NCI-H2107 treated with DMSO at 0.1 percent for 48 hours (cell line): ENCODE results near the gene ITGA3.

Source experiments
- DNase-seq: peaks from one replicate; lab custom pipeline; 2025; ENCODE audit not compliant: unreplicated experiment; lab: John Stamatoyannopoulos, UW

ITGA3 gene

GRCh38 chr17:50123649-50124349 lies 67.9 kb downstream of the ITGA3 start:
- no peak for DNase-seq

GRCh38 chr17:50125420-50125997 lies 69.6 kb downstream of the ITGA3 start:
- DNase-seq = no peak

GRCh38 chr17:50127697-50128361 lies 71.9 kb downstream of the ITGA3 start:
- DNase-seq = no peak

DNA sequence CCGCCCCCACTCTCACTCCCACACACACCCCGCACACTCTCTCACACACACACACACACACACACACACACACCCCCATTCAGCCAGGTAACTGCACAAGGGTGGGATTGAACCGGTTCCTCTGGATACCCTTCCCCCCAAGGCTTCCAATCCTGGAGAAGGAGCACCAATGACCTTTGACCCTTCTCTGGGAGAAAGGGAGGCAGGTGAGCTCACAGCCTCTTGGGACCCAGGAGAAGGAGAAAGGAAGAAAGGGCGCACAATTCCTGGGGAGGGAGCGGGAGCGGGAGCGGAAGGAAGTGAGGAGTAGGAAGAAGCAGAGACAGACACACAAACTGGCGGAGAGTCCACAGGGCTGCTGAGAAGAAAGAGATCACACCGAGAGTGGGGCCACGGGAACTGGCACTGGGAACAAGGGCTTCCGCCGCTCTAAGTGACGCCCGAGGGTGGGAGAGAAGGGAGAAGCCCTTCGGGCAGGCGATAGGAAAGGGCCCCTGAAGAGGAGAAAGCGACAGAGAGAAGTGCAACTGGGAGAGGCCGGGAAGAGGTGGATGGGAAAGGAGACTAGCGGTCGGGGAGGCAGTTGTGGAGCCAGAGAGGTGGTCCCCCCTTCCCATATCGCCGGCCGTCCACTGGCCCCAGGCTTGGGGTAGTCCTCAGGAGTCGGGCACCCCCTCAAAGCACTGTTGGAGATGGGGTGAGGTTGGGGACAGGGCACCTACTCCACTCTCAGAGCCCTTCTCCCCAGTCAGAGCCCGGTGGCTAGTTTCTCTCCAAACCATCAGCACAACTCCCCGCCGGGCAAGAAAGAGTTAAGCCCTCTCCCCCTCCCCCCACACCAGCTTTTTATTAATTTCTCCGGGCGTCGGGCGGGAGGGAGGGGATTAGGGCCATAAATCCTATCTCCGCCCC lies 72.8 kb downstream of the ITGA3 start:
- DNase-seq = no peak

DNA sequence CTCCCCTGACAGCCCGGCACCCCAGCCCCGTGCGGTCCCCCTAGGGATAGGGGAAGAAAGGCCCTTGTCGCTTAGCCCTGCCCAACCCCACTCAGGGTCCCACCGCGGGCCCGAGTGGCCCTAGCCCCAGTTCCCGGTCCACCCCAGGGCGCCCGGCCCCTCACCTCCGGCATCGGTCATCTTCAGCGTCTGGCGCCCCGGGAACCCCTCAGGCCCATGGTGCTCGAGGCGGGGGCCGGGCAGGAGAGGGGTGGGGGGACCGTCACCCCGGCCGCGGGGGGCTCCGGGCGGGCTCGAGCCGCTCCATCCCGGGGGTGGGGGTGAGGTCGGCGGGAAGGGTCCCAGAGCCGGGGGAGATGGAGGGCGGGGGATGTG lies 73.4 kb downstream of the ITGA3 start:
- DNase-seq = no peak

DNA sequence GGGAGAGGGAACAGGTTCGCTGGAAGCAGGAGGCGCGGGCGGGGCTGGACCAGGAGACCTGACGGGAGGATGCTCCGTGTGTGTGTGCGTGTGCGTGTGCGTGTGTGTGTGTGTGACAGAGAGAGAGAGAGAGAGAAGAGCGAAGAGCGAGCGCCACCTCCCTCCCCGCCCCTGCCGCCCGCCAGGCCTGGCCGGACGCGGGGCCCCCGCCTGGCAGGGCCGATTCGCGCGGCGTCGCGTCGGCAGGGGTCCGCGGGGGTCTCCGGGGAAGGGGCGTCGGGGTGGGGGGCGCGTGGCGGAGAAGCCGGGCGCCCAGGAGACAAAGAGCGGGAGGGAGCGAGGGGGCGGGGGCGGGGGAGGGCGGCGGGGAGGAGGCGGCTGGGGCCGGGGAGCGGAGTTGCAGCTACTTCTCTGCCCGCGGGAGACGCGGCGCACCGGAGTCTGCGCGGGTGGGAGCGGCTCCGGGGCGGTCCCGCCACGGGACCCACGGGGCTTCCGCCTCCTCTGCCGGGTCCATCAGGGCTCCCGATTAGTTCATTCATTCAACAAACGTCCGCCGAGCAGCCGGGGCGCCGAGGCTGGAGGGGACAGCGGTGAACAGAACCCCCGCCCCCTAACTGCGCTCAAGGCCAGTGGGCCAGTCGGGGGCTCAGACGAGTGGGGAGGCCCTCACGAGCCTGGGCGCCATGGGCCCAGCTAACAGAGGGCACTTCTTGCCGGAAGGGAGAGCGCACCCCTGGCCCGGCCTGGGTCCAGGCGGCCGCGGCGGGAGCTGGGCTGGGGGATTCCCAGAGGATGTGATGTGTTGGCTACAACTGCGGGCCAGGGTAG lies 74.0 kb downstream of the ITGA3 start, which contains the start of gene SAMD14:
Gene SAMD14 (minus strand): TSS at position 433 of the 831 bp plus-strand sequence. CDS start 5,201 bp downstream, outside the sequence.
- no peak for DNase-seq

DNA sequence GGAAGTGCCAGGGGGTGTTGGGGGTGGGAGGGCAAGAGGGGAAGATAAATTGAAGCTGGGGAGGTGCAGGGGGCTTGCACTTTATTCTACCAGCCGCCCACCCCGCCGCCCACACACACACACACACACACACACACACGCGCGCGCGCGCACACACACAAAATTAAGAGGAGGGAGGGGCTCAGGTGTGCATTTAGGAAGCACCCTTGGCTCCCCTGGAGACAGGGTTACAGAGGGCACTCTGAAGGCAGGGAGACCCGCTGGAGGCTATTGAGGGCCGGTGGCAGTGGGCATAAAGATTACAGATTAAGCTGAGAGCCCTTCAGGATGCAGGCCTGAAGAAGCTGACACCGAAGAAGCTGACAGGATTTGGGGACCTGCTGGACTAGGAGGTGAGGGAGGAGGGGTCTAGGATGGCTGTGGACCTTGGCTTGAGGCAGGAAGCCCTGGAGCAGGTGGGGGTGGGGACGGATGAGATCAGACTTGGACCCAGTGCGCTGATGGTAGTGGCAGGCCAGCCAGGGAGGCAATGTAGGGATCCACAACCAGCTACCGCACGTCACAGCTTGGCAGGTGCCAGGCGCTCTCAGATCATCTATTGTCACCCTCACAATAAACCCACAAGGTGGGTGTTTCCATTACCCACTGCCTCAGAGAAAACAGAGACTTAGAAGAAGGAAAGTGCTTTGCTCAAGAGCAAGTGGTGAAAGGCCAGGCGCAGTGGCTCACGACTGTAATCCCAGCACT lies 74.8 kb downstream of the ITGA3 start:
- DNase-seq = peak; percentile 68

- DNase-seq = no peak
Measured at GRCh38 chr17:50132104-50132794, 76.3 kb downstream of the ITGA3 start.

- DNase-seq = no peak
Measured at GRCh38 chr17:50133028-50133768, 77.3 kb downstream of the ITGA3 start.

GRCh38 chr17:50133769-50134099 lies 77.8 kb downstream of the ITGA3 start:
- DNase-seq = no peak

DNA sequence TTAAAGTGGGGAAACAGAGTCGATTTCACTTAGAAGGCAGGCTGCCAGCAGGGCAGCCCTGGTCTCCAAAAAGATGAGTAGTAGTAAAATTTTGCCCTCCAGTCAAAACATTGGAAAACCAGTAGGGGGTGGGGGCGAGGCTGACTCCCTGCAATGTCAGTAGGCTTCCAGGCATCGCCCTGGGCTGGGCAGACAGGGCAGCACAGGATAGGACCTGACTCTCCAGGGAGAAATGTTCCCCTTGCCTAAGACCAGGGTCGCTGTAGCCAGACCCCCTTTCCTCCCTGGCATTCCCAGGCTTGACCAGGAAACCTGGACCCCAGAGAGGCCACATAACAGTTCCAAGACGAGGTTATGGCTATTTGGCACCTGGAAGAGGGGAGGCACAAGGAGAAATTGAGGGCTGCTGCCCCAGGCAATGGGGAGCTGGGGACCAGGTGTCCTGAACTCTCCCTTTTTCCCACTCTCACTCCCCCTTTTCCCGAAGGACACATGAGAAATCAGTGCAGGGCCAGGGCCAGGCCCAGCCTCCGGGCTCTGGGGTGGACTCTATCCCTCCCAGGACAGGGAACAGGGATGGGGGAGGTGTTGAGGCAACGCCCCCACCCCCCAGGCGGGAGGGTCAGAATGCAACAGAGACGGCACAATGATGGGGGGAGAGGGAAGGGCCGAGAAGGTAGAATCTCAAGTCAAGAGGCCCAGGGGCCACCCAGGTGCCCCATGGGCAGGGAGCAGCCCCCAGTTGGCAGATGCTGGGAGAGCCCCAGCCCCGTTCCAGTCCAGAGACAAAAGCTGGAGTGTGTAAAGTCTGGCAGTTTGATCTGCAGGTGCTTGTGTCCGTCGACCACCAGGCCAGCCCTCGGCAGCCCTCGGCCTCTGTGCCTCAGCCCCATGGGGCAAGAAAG lies 78.5 kb downstream of the ITGA3 start:
- no peak for DNase-seq

GRCh38 chr17:50135316-50136095 lies 79.6 kb downstream of the ITGA3 start:
- no peak for DNase-seq

DNA sequence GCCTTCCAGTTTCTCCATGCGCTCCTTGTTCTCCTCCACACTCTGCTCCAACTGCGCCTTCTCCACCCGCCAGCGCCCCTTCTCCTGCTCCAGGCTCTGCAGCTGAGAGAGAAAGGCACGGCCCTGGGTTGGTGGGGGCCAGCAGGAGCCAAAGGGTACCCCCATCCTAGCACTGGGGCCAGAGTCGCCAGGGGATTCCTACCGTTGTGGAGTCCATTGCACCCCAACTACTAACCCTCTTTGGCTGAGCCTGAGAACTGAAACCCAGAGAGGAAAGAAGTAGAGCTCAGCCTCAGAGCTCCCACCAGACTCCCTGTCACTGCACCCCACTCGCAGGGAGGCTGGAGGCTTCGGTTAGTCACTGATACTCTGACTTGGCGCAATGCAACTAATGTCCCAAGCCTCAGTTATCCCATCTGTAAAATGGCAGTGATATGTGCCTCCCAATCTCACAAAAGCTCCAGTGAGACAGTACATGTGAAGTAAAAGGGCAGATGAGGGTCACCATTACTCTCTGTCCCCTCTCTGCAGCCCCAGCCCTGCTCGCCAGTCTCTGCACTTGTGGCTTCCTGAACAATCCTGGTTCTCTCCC lies 80.3 kb downstream of the ITGA3 start:
- DNase-seq = no peak

- no peak for DNase-seq
Measured at GRCh38 chr17:50137042-50137441, 81.1 kb downstream of the ITGA3 start.

- no peak for DNase-seq
Measured at GRCh38 chr17:50139185-50139783, 83.4 kb downstream of the ITGA3 start.
